Lung (tissue), 12 donors: Measurements from ENCODE around the gene EQTN. TPM values are rescaled to one million over a fixed set of nuclear protein-coding genes. Genes with fewer than 3 reads are reported as not detected.

Experiments
- ATAC-seq: fragments of 200-7000 bp; cut with Tn5 transposase; one replicate; pipeline ENCODE4 v1.9.1; 2020; ENCODE audit warnings: moderate number of reproducible peaks; ENCODE audit not compliant: insufficient read depth, low FRiP score
- DNase-seq, 3 donors: peaks; one replicate each; pipeline ENCODE4 v3.0.0-alpha.2; 2013 to 2017
- H3K27ac ChIP-seq, 2 donors: one replicate each; pipeline ENCODE4 v1.5.1; 2013; ENCODE audit warnings: mild to moderate bottlenecking in 2 of 2, moderate library complexity in 2 of 2, control low read depth in 1 of 2, inconsistent platforms in 1 of 2, low read depth in 1 of 2, low read length in 1 of 2
- H3K27me3 ChIP-seq, 3 donors: one replicate each; pipeline ENCODE4 v1.5.1; 2013; ENCODE audit warnings: low read length in 2 of 3; ENCODE audit not compliant: control insufficient read depth in 3 of 3, insufficient read depth in 3 of 3
- H3K36me3 ChIP-seq, 4 donors: one replicate each; pipeline ENCODE4 v1.5.1; 2013; ENCODE audit warnings: low read length in 4 of 4, mild to moderate bottlenecking in 1 of 4, moderate library complexity in 1 of 4; ENCODE audit not compliant: control insufficient read depth in 4 of 4, insufficient read depth in 4 of 4
- H3K4me1 ChIP-seq, 5 donors: one replicate each; pipeline ENCODE4 v1.5.1; 2013; ENCODE audit warnings: low read length in 5 of 5, mild to moderate bottlenecking in 2 of 5, moderate library complexity in 1 of 5; ENCODE audit not compliant: control insufficient read depth in 5 of 5, insufficient read depth in 5 of 5
- H3K4me3 ChIP-seq: one replicate; pipeline ENCODE4 v1.5.1; 2013; ENCODE audit warnings: mild to moderate bottlenecking, control low read depth, moderate library complexity
- H3K9ac ChIP-seq, 2 donors: one replicate each; pipeline ENCODE4 v1.5.1; 2013; ENCODE audit warnings: low read length in 2 of 2, control low read depth in 1 of 2; ENCODE audit not compliant: insufficient read depth in 1 of 2
- H3K9me3 ChIP-seq, 4 donors: one replicate each; pipeline ENCODE4 v1.5.1; 2013; ENCODE audit warnings: low read length in 3 of 4, mild to moderate bottlenecking in 1 of 4, moderate library complexity in 1 of 4; ENCODE audit not compliant: control insufficient read depth in 4 of 4, insufficient read depth in 3 of 4
- WGBS, 2 donors: extraction: QIAGEN DNeasy Blood & Tissue Kit; methylation state at CpG; one replicate each; pipeline ENCODE4 v1.1.7; 2013; 5-methylcytosine and 5-hydroxymethylcytosine counted together
- polyA plus RNA-seq, 2 donors: library from polyadenylated mRNA; stranded (reverse); fragments of 200-250 nt; gene quantifications; one replicate each; pipeline ENCODE4 v1.2.1, GENCODE V29; 2013
- total RNA-seq, 2 donors: library from RNA; depleted of rRNA in 1 of 2; stranded (reverse); fragments of >200 nt in 1 of 2; gene quantifications; one replicate each; pipeline ENCODE4 v1.2.1, GENCODE V29; 2014 to 2021
- TF ChIP-seq, protein P1 (sequence below): IDR thresholded peaks from 2 replicates; pipeline ENCODE4 v1.5.1; 2012; ENCODE audit warnings: mild to moderate bottlenecking; ENCODE audit errors: control extremely low read depth, extremely low read depth
- donor health status: control.
- donor health status: control.
- donor health status: Bipolar disorder and iron deficiency.
- donor health status: healthy.
- donor health status: DM: yes; HTN: yes; CAD: no.

EQTN gene
- total and polyA plus RNA-seq, 4 donors, result 0.26 to 1.5 TPM; not detected in 2

DNA sequence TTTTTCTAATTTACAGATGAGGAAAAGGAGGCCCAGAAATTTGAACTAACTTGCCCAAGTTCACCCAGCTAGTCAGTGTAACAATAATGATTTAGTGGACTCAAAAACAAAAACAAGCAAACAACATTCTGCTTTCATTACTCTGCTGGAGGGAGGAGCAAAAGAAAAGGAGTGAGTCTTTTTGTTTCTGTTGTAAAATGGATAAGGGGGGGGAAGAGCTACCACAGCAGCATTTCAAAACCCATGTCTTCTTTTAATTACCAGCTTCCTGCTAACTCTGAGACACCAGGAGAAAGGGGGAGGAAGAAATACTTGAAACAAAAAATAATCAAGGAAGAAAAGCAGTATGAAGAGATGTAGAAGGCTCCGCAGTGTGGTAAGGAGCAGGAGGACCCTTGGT is 39.2 kb upstream of the EQTN start:
- TF ChIP-seq, protein P1, sequence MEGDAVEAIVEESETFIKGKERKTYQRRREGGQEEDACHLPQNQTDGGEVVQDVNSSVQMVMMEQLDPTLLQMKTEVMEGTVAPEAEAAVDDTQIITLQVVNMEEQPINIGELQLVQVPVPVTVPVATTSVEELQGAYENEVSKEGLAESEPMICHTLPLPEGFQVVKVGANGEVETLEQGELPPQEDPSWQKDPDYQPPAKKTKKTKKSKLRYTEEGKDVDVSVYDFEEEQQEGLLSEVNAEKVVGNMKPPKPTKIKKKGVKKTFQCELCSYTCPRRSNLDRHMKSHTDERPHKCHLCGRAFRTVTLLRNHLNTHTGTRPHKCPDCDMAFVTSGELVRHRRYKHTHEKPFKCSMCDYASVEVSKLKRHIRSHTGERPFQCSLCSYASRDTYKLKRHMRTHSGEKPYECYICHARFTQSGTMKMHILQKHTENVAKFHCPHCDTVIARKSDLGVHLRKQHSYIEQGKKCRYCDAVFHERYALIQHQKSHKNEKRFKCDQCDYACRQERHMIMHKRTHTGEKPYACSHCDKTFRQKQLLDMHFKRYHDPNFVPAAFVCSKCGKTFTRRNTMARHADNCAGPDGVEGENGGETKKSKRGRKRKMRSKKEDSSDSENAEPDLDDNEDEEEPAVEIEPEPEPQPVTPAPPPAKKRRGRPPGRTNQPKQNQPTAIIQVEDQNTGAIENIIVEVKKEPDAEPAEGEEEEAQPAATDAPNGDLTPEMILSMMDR, result no peak
- DNase-seq, result no peak

DNA sequence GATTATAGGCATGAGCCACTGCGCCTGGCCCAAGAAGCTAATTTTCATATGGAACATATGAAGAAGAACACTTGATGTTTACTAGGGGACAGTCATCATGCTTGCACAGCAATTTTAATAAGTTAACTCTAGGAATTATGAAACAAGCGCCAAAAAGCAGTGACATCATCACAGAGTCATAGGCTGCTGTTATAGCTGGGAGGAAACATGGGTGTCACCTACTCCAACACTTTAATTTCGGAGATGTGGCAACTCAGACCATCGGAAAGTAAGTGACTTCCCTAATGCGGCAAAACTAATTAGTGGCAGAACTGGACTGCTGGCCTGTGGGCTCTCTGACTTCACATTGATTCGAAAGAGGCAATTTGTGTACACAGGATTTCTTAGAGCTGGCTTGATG is 38.1 kb upstream of the EQTN start:
- Histone ChIP-seq H3K9me3 (no peaks in the 10 kb centered on the region), H3K4me1 (peaks cover 0 to 48% (median 26%) of the 10 kb centered on the region in 5 donors), H3K27ac (no peak overlapping the region), H3K36me3 (peaks cover 0 to 3% (median 0%) of the 10 kb centered on the region in 4 donors), H3K9ac (no peak overlapping the region), H3K4me3 (no peak overlapping the region), H3K27me3 (no peaks in the 10 kb centered on the region)
- 64 to 77% methylated on average over 6 of the region's 6 CpGs for WGBS, 2 donors
- ATAC-seq, result no peak
- DNase-seq, result no peak
- TF ChIP-seq, protein P1, result no peak

More for the DNA sequence above, 39.2 kb upstream of the EQTN start:
- Histone ChIP-seq H3K27me3 (no peaks in the 10 kb centered on the region), H3K36me3 (no peaks in the 10 kb centered on the region), H3K4me3 (no peak overlapping the region), H3K27ac (no peak overlapping the region), H3K4me1 (peaks cover 0 to 59% (median 30%) of the 10 kb centered on the region in 5 donors), H3K9me3 (no peaks in the 10 kb centered on the region), H3K9ac (no peak overlapping the region)
- ATAC-seq, result no peak
- WGBS, 2 donors, result 95 to 100% methylated on average over 1 of the region's 1 CpG

DNA sequence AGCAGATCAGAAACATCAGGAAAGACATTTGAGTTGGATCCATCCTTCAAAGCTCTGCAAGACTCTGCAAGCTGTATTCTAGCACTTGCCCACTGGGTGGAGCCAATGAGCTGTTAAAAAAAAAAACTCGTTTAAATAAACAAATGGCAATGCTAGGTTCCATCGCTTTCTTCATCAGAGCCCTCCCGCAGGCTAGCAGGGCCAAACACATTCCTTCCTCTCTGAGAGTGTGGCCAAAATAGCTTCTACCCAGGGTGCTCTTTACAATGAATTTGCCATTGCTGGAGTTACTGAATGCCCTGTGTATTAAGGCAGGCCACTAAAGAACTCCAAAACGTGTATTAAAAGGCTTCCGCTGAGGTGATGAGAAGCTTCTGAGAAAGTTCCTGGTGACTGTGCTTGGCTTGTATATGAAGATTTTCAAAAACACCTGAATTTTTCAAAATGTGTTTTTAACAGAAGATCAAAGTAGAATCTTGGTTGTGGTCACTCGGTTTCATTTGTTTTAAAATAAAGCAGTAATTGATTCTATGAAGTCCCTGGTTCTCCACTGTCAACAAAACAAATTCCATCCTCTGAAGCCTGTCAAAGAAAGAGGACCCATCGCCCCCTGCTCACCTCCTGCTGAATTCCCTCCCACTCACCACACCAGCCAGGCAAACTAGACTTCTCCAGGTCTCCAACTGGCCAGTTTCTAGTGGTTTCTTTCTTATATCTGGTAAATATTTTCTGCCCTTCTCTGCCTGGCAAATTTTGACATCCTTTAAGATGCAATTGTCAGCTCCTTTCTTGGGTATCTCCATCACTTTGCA is 36.5 kb upstream of the EQTN start:
- TF ChIP-seq, protein P1, result peak; percentile 81

More for the DNA sequence above, 36.5 kb upstream of the EQTN start:
- 40 to 41% methylated on average over 7 of the region's 7 CpGs for WGBS, 2 donors
- DNase-seq, result peak; percentile 85 to 94 (median 93)
- ATAC-seq, result peak; percentile 84
- no peak overlapping the region for H3K4me3 ChIP-seq
- no peaks in the 10 kb centered on the region for H3K9me3 ChIP-seq
- H3K4me1 ChIP-seq, result peaks cover 0 to 33% (median 15%) of the 10 kb centered on the region in 5 donors
- H3K27ac ChIP-seq, result no peak overlapping the region
- H3K27me3 ChIP-seq, result no peaks in the 10 kb centered on the region
- no peak overlapping the region for H3K9ac ChIP-seq
- H3K36me3 ChIP-seq, result peaks cover 0 to 5% (median 2%) of the 10 kb centered on the region in 4 donors
